K562 (cell line): ENCODE results near the gene IBA57. TPM values are rescaled to one million over a fixed set of nuclear protein-coding genes. Genes with fewer than 3 reads are reported as not detected.

ENCODE experiments used
- CBX1 ChIP-seq: sonication (generic); IDR thresholded peaks from 2 replicates; pipeline ENCODE4 v1.6.1; 2016; ENCODE audit warnings: antibody characterized with exemption, low read depth, mild to moderate bottlenecking
- CC2D1A ChIP-seq: fragments of 450-650 bp; IDR thresholded peaks from 2 replicates; pipeline ENCODE4 v1.6.1; 2017; ENCODE audit warnings: mild to moderate bottlenecking
- GABPA ChIP-seq: fragments of 200-800 bp; sonication (Bioruptor generic); conservative IDR thresholded peaks from 2 replicates; pipeline ENCODE4 v1.6.1; 2016; ENCODE audit warnings: low read depth, missing genetic modification characterization, missing compliant biosample characterization
- GABPB2 ChIP-seq: fragments of 250-450 bp; sonication (Bioruptor Pico); conservative IDR thresholded peaks from 2 replicates; pipeline ENCODE4 v1.5.1; 2021; ENCODE audit warnings: mild to moderate bottlenecking
- HDAC1 ChIP-seq, 2 experiments: fragments of 450-650 bp; IDR thresholded peaks; 2 replicates each; pipeline ENCODE4 v1.6.1; 2016 to 2017; ENCODE audit warnings: inconsistent platforms in 1 of 2, mild to moderate bottlenecking in 1 of 2, moderate library complexity in 1 of 2
- MEF2A ChIP-seq: IDR thresholded peaks from 2 replicates; pipeline ENCODE4 v1.6.1; 2011; ENCODE audit warnings: low read depth, mild to moderate bottlenecking, low read length, moderate library complexity; ENCODE audit not compliant: control insufficient read depth
- MIER1 ChIP-seq: fragments of 450-650 bp; IDR thresholded peaks from 2 replicates; pipeline ENCODE4 v1.6.1; 2016; ENCODE audit warnings: antibody characterized with exemption, mild to moderate bottlenecking, low read depth
- MTA1 ChIP-seq: fragments of 450-650 bp; IDR thresholded peaks from 2 replicates; pipeline ENCODE4 v1.6.1; 2017; ENCODE audit warnings: borderline replicate concordance
- NFYB ChIP-seq: IDR thresholded peaks from 2 replicates; pipeline ENCODE4 v1.6.1; 2011; ENCODE audit warnings: mild to moderate bottlenecking, moderate library complexity; ENCODE audit not compliant: insufficient read length; ENCODE audit errors: extremely low read depth
- NRF1 ChIP-seq, 2 experiments: fragments of 450-650 bp; IDR thresholded peaks in 1 of 2; conservative IDR thresholded peaks in 1 of 2; 2 replicates each; pipeline ENCODE4 v1.6.1; 2014; ENCODE audit warnings: mild to moderate bottlenecking in 2 of 2
- RERE ChIP-seq: sonication (generic); formaldehyde crosslinking; IDR thresholded peaks from 2 replicates; pipeline ENCODE4 v1.8.0; 2023; ENCODE audit warnings: missing genetic modification reagents, mild to moderate bottlenecking, borderline replicate concordance
- ZNF23 ChIP-seq: fragments of 250-450 bp; sonication (Bioruptor Pico); IDR thresholded peaks from 2 replicates; pipeline ENCODE4 v1.4.0; 2020; ENCODE audit warnings: mild to moderate bottlenecking
- ZNF75A ChIP-seq: fragments of 450-650 bp; formaldehyde crosslinking; IDR thresholded peaks from 2 replicates; pipeline ENCODE4 v1.4.0; 2020; ENCODE audit warnings: mild to moderate bottlenecking
- polyA plus RNA-seq, 8 experiments: library from polyadenylated mRNA; depleted of rRNA in 4 of 8; stranded (reverse) in 5 of 8; unstranded in 3 of 8; fragments of >200 nt; fragmentation: Nextera tagmentation in 2 of 8; fragmentation: Illumina TruSeq in 1 of 8; extraction: Ambion mirVana in 2 of 8; extraction: Trizol in 1 of 8; gene quantifications; 2 replicates each; pipeline versions ENCODE4 v1.2.1 to v1.2.3, GENCODE V29; 2011 to 2014; ENCODE audit warnings: inconsistent platforms in 1 of 8, missing spikeins in 1 of 8
- total RNA-seq, 7 experiments: library from RNA; depleted of rRNA in 6 of 7; stranded (reverse); fragments of >200 nt in 6 of 7; fragmentation: Illumina TruSeq in 2 of 7; extraction: Trizol in 2 of 7; gene quantifications; 2 replicates each; pipeline versions ENCODE4 v1.2.1 to v1.2.3, GENCODE V29; 2011 to 2021; ENCODE audit warnings: low replicate concordance in 1 of 7
- TF ChIP-seq, protein P1 (sequence below): fragments of 450-650 bp; conservative IDR thresholded peaks from 2 replicates; pipeline ENCODE4 v1.6.1; 2016; ENCODE audit warnings: missing genetic modification characterization, low read depth, mild to moderate bottlenecking, missing compliant biosample characterization, moderate library complexity
- TF ChIP-seq, protein P2 (sequence below): fragments of 200-800 bp; sonication (Bioruptor generic); IDR thresholded peaks from 2 replicates; pipeline ENCODE4 v1.6.1; 2017; ENCODE audit warnings: missing genetic modification characterization, missing compliant biosample characterization
- TF ChIP-seq, protein P3 (sequence below): fragments of 450-650 bp; formaldehyde crosslinking; IDR thresholded peaks from 2 replicates; pipeline ENCODE4 v1.4.0; 2020; ENCODE audit warnings: mild to moderate bottlenecking, moderate library complexity

Gene IBA57
- total and polyA plus RNA-seq, 9 of the 15 experiments (the other 6 are each of a cell fraction or from before 2014, with no cell fraction given): 0.77 to 15.5 (median 2.7) TPM

- no peak for TF ChIP-seq ZNF23
- TF ChIP-seq GABPB2 (CRISPR knock-in tag): no peak
- no peak for TF ChIP-seq CBX1
- 0 out of 2 replicates have a peak, but pooled peaks have one; percentile 51 for TF ChIP-seq MEF2A
- TF ChIP-seq, protein P1, sequence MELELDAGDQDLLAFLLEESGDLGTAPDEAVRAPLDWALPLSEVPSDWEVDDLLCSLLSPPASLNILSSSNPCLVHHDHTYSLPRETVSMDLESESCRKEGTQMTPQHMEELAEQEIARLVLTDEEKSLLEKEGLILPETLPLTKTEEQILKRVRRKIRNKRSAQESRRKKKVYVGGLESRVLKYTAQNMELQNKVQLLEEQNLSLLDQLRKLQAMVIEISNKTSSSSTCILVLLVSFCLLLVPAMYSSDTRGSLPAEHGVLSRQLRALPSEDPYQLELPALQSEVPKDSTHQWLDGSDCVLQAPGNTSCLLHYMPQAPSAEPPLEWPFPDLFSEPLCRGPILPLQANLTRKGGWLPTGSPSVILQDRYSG: no peak
- TF ChIP-seq RERE (CRISPR knock-in tag): no peak
- TF ChIP-seq HDAC1 (IDR thresholded peaks at IDR 0.05): peak in 1 of 2 experiments; percentile 70; a peak in 2 of 4 replicates
- TF ChIP-seq GABPA (tag): no peak
- no peak; the same call in 1 of the 2 replicates for TF ChIP-seq MTA1
- TF ChIP-seq NFYB: no peak
- TF ChIP-seq CC2D1A: peak; percentile 87; the same call in 1 of the 2 replicates
- TF ChIP-seq NRF1 (conservative IDR thresholded peaks at IDR 0.05 in 1 of 2, IDR thresholded peaks at IDR 0.05 in 1 of 2): peak; percentile 48 to 62; a peak in 3 of 4 replicates
- no peak for TF ChIP-seq MIER1
- TF ChIP-seq, protein P2, sequence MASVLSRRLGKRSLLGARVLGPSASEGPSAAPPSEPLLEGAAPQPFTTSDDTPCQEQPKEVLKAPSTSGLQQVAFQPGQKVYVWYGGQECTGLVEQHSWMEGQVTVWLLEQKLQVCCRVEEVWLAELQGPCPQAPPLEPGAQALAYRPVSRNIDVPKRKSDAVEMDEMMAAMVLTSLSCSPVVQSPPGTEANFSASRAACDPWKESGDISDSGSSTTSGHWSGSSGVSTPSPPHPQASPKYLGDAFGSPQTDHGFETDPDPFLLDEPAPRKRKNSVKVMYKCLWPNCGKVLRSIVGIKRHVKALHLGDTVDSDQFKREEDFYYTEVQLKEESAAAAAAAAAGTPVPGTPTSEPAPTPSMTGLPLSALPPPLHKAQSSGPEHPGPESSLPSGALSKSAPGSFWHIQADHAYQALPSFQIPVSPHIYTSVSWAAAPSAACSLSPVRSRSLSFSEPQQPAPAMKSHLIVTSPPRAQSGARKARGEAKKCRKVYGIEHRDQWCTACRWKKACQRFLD (CRISPR knock-in tag): peak; percentile 88; the same call in 1 of the 2 replicates
- TF ChIP-seq ZNF75A (CRISPR knock-in tag): no peak
- TF ChIP-seq, protein P3, sequence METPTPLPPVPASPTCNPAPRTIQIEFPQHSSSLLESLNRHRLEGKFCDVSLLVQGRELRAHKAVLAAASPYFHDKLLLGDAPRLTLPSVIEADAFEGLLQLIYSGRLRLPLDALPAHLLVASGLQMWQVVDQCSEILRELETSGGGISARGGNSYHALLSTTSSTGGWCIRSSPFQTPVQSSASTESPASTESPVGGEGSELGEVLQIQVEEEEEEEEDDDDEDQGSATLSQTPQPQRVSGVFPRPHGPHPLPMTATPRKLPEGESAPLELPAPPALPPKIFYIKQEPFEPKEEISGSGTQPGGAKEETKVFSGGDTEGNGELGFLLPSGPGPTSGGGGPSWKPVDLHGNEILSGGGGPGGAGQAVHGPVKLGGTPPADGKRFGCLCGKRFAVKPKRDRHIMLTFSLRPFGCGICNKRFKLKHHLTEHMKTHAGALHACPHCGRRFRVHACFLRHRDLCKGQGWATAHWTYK: 0 out of 2 replicates have a peak, but pooled peaks have one; percentile 46
Measured at GRCh38 chr1:228178737-228179684, 13.4 kb downstream of the IBA57 start (continued).
